HG02870 (cell line): ENCODE data around the gene FFAR2.
"Not testable (repeated sequence)": the region's sequence is repeated elsewhere in the genome, so short reads cannot be mapped to it uniquely, and the experiment has no call there.

Experiments used
- ATAC-seq: cut with Tn5 transposase; IDR thresholded peaks from one replicate; pipeline ENCODE4 v1.9.1; 2021; ENCODE audit warnings: mild to moderate bottlenecking, moderate library complexity; ENCODE audit not compliant: unreplicated experiment

Gene FFAR2

GRCh38 chr19:35423406-35423805 is 24.7 kb upstream of the FFAR2 start:
- ATAC-seq, result not testable (repeated sequence)

GRCh38 chr19:35425682-35426081 is 22.4 kb upstream of the FFAR2 start:
- no peak for ATAC-seq

DNA sequence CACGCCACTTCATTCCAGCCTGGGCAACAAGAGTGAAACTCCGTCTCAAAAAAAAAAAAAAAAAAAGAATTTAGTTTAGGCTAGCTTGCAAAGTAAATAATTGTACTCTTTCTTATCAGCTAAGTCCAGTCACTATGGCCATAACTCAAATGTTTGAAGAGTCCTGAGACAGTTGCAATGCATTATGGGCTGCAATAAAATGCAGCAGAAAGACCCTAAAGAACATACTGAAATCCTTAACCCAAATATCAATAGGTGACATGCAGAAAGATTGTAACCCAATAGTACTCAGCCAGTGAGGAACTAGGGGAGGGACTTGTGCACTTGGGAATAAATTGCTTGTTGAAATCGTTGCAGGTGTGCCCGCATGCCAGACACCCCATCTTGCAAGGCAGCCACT is 20.9 kb upstream of the FFAR2 start:
- no peak for ATAC-seq

- ATAC-seq, result no peak
Measured at GRCh38 chr19:35429698-35430408, 18.2 kb upstream of the FFAR2 start.

DNA sequence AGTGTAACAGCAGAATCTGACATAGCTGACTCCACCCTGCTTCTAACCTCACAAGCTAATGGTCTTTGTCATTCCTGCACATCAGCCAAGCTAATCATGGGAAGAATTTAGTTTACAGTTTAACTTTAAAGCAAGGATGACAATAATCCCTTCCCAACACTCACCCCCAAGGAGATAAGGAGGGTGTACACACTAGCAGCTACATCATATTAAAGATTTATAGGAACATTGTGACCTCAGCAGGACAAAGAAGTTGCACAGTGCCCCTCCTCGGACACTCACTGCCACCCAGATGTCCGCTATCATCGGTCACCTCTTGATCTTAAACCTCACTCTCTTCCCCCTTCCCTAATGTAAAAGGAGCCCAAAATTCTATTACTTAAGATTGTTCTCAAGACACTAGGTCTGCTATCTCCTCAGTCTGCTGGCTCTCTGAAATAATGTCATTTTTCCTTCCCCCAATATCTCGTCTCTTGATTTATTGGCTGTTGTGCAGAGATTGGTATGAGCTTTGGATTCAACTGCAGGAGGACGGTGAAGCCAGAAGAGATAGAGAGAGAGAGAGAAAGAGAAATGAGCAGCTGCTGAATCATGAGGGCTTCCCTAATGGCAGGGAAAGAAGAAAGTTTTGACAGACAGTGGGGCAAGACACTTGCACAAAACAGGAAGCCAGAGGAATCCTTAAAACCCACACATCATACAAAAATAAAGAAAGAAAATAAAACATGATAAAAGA is 17.5 kb upstream of the FFAR2 start:
- no peak for ATAC-seq

- ATAC-seq, result no peak
Measured at GRCh38 chr19:35431145-35431807, 16.8 kb upstream of the FFAR2 start.

- no peak for ATAC-seq
Measured at GRCh38 chr19:35432911-35433310, 15.1 kb upstream of the FFAR2 start.

- no peak for ATAC-seq
Measured at GRCh38 chr19:35433448-35433847, 14.6 kb upstream of the FFAR2 start.

DNA sequence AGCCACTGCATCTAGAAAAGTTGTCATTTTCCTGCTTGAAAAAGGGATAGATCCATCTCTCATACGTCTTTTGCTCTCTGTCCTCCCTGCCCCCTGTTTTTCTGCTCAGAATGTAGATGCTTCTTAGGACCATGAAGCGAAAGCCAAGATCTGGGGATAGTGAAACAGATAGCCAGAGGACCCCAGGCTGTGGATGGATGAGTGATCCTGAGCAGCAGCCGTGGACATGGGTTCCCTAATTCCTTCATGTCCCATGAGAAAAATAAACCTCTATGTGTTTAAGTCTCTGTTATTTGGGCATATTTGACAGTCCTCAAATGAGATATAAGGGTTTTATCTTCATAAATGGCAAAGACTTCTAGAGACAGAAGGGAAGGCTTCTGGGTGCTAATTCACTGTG is 12.2 kb upstream of the FFAR2 start:
- no peak for ATAC-seq

GRCh38 chr19:35436477-35437405 is 11.3 kb upstream of the FFAR2 start:
- ATAC-seq, result no peak

DNA sequence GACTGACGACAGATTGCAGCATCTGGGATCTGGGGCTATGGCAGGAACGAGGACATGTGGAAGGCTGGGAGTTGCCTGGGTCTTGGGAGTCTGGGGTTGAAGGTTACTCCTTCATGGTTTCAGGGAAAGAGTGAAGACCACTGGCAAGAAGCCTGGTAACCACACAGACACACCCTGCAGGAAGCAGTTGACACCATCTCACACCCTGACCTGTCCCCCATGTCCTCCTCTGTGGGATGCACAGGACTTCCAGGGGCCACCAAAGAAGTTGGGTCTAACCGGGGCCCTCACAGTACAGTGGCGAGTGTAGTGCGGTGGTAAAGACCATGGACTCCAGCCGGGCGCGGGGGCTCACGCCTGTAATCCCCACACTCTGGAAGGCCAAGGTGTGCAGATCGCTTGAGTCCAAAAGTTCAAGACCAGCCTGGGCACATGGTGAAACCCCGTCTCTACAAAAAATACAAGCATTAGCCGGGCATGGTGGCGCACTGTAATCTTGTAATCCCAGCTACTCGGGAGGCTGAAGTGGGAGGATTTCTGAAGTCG is 10.6 kb upstream of the FFAR2 start:
- no peak for ATAC-seq

DNA sequence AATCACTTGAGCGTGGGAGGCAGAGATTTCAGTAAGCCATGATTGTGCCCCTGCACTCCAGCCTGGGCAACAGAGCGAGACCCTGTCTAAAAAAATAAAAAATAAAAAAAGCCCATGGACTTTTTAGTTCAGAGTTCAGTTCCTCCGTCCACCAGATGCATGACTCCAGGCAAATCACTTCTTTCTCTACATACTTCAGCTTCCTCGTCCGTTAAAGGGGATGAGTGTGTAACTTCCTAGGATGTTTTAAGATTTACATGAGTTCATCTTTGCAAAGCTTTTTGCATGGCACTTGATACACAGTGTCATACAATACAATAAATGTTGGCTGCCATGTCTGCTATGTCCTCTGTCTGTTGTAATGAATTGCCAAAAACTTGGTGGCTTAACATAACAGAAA is 10.0 kb upstream of the FFAR2 start:
- ATAC-seq, result no peak

- ATAC-seq, result no peak
Measured at GRCh38 chr19:35438527-35438926, 9.5 kb upstream of the FFAR2 start.

GRCh38 chr19:35439921-35440320 is 8.1 kb upstream of the FFAR2 start:
- no peak for ATAC-seq

GRCh38 chr19:35442091-35442490 is 6.0 kb upstream of the FFAR2 start:
- ATAC-seq, result no peak

GRCh38 chr19:35444735-35445134 is 3.3 kb upstream of the FFAR2 start:
- no peak for ATAC-seq

GRCh38 chr19:35445826-35446593 is 2.0 kb upstream of the FFAR2 start:
- ATAC-seq, result no peak

- no peak for ATAC-seq
Measured at GRCh38 chr19:35449359-35450043, 1.4 kb downstream of the FFAR2 start.

DNA sequence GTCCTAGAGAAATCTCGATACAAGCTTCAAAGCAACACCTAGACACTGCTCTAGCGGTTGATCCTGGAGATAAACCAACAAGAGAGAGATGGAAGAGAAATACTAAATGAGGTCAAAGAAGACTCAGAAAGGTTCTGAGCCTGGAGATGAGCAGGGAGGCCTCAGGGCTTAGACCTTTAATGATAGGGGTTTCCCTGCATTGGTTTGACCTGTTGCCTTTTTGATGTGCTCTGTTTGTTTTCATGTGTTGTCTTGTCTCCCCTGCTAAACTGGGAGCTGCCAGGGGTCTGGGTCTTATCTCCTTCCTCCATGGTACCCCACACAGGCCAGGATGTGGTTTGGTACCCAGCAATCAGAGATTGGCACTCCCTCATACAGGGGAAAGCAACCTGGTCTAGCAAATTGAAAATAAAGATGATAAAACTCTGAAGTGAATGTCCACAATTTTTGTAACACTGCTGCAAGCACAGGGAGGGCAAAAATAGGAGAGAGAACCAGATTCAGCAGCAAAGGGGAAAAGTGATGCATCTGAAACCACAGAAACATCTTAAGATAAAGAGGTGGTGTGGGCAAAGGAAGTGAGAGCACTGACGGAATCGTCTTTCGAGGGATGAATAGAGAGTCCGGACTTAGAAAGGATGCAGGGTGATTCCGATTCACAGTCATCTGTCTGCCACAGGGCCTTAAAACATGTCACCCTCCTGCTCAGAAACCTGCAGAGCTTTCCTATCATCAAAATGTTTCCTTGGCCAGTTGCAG is 3.5 kb downstream of the FFAR2 start:
- ATAC-seq, result peak; percentile 66
